HL-60 (cell line): ENCODE results near the gene IQGAP1.

Experiments
- GABPA ChIP-seq: IDR thresholded peaks from 2 replicates; pipeline ENCODE4 v1.6.1; 2012; ENCODE audit warnings: low read depth
- POLR2AphosphoS5 ChIP-seq: IDR thresholded peaks from 2 replicates; pipeline ENCODE4 v1.6.1; 2012; ENCODE audit warnings: low read depth
- TF ChIP-seq, protein P1 (sequence below): IDR thresholded peaks from one replicate; pipeline ENCODE4 v1.5.1; 2011; ENCODE audit warnings: low read length, control low read depth, inconsistent platforms; ENCODE audit not compliant: insufficient read depth

DNA sequence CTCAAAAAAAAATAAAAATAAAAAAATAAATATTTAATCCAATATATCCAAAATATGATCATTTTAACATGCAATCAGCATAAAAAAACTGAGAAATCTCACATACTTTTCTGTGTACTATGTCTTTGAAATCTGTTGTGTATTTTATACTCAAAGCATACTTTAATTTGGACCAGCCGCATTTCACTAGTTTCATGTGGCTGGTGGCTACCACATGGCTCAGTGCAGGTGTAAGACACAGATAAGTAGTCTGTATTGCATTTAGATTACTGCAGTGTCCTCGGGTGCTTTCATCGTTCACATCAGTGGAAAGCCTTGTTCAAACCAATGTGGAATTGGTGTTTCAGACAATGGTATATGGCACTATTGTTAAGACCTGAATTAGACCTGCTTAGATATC is 152.7 kb downstream of the IQGAP1 start:
- TF ChIP-seq, protein P1, sequence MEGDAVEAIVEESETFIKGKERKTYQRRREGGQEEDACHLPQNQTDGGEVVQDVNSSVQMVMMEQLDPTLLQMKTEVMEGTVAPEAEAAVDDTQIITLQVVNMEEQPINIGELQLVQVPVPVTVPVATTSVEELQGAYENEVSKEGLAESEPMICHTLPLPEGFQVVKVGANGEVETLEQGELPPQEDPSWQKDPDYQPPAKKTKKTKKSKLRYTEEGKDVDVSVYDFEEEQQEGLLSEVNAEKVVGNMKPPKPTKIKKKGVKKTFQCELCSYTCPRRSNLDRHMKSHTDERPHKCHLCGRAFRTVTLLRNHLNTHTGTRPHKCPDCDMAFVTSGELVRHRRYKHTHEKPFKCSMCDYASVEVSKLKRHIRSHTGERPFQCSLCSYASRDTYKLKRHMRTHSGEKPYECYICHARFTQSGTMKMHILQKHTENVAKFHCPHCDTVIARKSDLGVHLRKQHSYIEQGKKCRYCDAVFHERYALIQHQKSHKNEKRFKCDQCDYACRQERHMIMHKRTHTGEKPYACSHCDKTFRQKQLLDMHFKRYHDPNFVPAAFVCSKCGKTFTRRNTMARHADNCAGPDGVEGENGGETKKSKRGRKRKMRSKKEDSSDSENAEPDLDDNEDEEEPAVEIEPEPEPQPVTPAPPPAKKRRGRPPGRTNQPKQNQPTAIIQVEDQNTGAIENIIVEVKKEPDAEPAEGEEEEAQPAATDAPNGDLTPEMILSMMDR, result no peak
- TF ChIP-seq GABPA (no peak), POLR2AphosphoS5 (no peak)
